GM10266 (cell line): ENCODE measurements around the gene ADAP1.

Source experiments
- DNase-seq: peaks from one replicate; pipeline ENCODE4 v3.0.0; 2012; ENCODE audit errors: extremely low spot score
- TF ChIP-seq, protein P1 (sequence below): IDR thresholded peaks from 2 replicates; pipeline ENCODE4 v1.5.1; 2012; ENCODE audit warnings: mild to moderate bottlenecking, low read depth; ENCODE audit not compliant: control insufficient read depth, insufficient read depth; ENCODE audit errors: missing control alignments

The ADAP1 gene

DNA sequence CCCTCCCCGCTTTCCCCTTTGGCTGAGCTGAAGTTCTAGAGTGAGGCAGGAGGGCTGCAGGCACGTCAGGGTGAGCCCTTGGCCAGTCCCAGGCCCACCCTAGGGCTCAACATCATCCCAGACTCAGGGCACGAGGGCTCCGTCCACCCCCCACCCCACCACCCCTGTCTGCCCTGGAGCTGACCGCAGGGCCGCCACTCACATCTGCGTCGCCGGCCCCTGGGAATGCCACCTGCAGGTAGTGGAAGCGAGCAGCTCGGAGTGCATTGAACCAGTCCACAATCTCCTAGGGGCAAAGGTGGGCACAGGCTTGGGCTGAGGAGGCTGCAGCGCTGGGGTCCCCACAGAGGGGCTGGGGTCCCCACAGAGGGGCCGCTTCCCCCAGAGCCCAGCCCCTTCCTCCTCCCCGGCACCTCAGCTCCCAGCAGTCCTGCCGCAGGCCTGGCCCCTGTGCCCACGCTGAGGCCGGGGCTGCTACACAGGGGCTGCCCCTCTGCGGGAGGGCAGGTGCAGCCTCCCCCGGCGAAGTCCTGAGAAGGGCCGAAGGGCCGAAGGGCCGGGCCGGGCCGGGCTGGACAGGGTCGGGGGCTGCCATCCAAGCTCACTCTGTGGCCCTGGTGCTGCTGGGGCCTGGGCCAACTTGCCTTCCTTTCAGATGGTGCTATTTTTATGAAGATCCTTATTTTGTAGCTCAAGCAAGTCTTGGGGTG lies 54.0 kb downstream of the ADAP1 start:
- TF ChIP-seq, protein P1, sequence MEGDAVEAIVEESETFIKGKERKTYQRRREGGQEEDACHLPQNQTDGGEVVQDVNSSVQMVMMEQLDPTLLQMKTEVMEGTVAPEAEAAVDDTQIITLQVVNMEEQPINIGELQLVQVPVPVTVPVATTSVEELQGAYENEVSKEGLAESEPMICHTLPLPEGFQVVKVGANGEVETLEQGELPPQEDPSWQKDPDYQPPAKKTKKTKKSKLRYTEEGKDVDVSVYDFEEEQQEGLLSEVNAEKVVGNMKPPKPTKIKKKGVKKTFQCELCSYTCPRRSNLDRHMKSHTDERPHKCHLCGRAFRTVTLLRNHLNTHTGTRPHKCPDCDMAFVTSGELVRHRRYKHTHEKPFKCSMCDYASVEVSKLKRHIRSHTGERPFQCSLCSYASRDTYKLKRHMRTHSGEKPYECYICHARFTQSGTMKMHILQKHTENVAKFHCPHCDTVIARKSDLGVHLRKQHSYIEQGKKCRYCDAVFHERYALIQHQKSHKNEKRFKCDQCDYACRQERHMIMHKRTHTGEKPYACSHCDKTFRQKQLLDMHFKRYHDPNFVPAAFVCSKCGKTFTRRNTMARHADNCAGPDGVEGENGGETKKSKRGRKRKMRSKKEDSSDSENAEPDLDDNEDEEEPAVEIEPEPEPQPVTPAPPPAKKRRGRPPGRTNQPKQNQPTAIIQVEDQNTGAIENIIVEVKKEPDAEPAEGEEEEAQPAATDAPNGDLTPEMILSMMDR = no peak
- no peak for DNase-seq

DNA sequence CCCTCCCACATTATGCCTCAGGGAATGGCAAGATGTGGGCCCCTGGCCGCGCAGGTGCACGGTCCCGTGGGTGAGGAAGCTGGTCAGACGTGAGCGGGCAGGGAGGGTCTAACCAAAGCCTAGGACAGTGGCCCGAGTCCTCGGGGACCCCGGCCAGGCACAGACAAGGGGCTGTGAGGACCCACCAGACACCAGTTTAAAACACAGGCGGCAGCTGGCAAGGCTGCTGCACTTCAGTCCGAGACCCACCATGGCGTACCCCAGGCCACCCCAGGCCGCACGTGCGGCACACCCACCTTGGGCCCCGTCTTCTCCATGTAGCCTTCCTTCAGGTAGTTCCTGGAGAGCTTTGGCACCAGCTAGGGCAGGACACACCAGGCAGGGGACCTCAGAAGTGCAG lies 54.7 kb downstream of the ADAP1 start:
- DNase-seq = no peak
- TF ChIP-seq, protein P1 = no peak

DNA sequence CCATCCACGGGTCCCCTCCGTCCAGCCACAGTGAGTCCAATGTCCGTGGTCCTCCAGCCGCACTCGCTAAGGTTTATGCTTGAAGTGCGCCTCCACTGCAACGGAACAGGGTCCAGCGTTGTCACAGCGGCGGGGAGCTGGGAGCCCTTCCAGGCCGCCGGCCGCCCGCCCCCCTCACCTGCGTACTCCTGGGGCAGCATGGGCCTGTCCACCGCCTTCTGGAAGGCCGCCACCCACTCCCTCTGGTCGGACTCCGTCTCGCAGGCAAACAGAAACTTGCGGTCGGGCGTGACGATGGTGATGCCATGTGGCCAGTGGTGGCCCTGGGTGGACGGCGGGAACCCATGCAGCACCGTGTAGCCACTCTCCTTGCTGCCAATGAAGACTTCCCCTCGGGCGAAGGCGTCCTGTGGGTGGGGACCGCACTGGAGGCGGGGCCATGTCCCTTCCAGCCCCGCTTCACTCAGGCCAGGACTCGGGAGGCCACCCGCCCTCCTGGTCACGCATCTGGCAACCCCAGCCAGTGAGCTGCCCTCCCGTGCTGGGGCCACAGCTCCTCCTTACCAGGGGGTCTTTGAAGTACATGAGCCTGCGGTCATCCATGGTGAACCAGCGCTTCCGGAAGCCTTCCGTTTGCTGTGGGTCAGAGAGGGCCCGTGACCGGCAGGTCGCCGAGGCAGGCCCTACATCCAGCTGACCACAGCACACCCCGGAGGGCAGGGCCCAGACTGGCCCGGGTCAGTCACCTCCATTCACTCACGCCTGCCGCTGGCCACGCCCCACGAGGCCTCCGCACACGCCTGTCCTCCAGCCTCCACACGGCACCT lies 55.4 kb downstream of the ADAP1 start:
- no peak for DNase-seq
- TF ChIP-seq, protein P1 = no peak

DNA sequence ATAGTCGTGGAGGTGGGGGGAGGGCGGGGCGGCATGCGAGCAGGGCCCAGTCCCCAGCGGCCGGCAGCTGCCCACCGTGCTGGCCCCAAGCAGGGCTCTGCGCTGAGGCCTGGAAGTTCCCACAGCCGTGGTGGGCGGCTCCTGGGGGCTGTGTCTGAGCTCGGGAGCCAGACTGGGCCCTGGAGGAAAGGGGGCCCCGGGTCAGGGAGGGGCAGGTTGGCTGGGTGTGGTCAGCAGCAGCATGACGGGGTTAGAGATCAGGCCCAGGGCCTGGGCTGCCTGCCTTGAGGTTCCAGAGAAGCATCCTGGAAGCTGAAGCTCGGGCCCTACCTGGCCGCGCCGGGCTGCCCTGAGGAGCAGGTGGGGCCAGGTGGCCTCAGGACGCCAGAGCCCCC lies 56.0 kb downstream of the ADAP1 start:
- TF ChIP-seq, protein P1 = no peak
- DNase-seq = no peak

DNA sequence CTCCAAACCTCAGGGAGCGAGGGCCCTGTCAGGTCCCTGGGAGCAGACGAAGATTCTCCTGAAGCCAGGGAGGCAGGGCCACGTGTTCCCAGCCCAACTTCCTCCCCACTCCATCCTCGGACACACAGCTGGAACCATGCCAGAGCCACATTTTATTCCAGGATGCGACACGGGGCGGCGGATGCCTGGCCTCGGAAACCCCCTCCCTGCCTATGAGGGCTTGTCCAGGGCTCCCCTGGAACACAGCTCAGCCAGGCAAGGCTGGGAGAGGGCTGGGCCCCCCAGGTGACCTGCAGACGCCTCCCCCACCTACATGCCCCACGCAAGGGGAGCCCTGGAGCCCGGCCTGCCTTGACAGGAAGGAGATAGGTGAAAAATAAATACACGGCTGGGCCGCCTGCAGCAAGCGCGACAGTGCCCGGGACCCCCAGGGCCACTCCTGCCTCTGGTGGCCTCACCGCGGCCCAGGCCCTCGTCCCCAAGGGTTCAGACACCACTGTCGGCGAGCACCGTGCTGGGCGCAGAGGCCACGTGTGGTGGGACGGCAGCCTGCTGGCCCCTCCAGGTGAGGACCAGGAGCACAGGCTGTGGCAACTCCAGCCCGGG lies 56.6 kb downstream of the ADAP1 start:
- DNase-seq = no peak
- TF ChIP-seq, protein P1 = no peak

DNA sequence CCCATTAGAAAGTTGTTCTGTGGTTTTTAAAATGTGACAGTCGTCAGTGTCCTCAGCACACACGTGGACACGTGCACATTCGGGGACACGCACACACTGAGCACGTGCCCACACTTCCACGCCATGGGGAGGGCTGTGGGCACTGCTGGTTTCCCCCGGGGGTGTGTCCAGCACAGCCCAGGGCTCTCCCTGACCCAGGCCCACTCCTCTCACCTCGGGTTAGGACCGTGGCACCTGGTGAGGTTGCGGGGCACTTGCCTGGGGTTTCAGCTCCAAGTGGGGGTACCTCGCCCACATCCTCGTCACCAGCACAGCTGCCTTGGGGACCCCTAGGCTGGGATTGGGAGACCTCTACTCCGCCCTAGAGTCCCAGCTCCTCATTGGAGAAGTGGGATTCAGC lies 57.4 kb downstream of the ADAP1 start:
- DNase-seq = no peak
- TF ChIP-seq, protein P1 = no peak
